ENCODE results near the gene ITPR3. TPM values are rescaled to one million over a fixed set of nuclear protein-coding genes. Genes with fewer than 3 reads are reported as not detected.
A peak's percentile ranks its signal among the peaks of the same experiment; 100 is the strongest.

Gene ITPR3
- total and polyA plus RNA-seq, 2 donors from 2014 or later, result 4.2 to 86.3 TPM

DNA sequence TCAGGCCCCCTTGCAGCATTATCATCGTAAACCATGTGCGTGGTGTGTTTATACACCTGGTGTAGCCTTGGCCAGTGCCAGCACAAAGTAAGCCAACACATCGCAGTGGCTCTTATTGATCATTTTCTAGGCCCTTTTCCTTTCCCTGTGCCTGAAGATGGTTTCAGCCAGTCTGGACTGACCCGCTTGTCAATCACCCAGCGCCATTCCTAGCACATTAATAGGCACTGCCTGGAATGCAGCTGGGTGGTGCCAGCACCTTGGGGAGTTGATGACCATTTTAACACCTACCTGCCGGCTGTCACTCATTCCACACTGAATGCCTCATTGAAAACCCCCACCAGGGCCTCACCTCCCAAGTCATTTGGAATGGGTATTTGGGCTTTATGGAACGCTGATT, 95.3 kb downstream of the ITPR3 start:
- Histone ChIP-seq H3K27me3 (ENCODE audit: control insufficient read depth, insufficient read depth, low read length) (no peaks in the 10 kb centered on the region), H3K4me3 (ENCODE audit: low read length in 3 of 3) (no peak overlapping the region), H3K36me3 (ENCODE audit: control insufficient read depth in 2 of 3, insufficient read depth in 3 of 3, low read length in 3 of 3) (no peaks in the 10 kb centered on the region), H3K9ac (ENCODE audit: low read length in 3 of 3) (no peak overlapping the region), H3K4me1 (ENCODE audit: control insufficient read depth in 2 of 3, insufficient read depth in 2 of 3, low read depth in 1 of 3, low read length in 3 of 3) (peaks cover 0 to 18% (median 4%) of the 10 kb centered on the region in 3 donors), H3K9me3 (ENCODE audit: control insufficient read depth in 2 of 3, insufficient read depth in 1 of 3, low read length in 3 of 3) (no peaks in the 10 kb centered on the region), H3K27ac (ENCODE audit: low read depth in 2 of 2, low read length in 2 of 2) (peak overlapping the region in 1 of 2 donors; percentile 26)
- DNase-seq, result peak in 2 of 5 donors; percentile 38 to 53
- intact Hi-C loops (cut with DNase I), result no loop called here
- FAIRE-seq, result no peak
- TF ChIP-seq, protein P1, sequence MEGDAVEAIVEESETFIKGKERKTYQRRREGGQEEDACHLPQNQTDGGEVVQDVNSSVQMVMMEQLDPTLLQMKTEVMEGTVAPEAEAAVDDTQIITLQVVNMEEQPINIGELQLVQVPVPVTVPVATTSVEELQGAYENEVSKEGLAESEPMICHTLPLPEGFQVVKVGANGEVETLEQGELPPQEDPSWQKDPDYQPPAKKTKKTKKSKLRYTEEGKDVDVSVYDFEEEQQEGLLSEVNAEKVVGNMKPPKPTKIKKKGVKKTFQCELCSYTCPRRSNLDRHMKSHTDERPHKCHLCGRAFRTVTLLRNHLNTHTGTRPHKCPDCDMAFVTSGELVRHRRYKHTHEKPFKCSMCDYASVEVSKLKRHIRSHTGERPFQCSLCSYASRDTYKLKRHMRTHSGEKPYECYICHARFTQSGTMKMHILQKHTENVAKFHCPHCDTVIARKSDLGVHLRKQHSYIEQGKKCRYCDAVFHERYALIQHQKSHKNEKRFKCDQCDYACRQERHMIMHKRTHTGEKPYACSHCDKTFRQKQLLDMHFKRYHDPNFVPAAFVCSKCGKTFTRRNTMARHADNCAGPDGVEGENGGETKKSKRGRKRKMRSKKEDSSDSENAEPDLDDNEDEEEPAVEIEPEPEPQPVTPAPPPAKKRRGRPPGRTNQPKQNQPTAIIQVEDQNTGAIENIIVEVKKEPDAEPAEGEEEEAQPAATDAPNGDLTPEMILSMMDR (IDR thresholded peaks at IDR 0.05; ENCODE audit: borderline replicate concordance, extremely low read depth, insufficient read depth), result no peak

DNA sequence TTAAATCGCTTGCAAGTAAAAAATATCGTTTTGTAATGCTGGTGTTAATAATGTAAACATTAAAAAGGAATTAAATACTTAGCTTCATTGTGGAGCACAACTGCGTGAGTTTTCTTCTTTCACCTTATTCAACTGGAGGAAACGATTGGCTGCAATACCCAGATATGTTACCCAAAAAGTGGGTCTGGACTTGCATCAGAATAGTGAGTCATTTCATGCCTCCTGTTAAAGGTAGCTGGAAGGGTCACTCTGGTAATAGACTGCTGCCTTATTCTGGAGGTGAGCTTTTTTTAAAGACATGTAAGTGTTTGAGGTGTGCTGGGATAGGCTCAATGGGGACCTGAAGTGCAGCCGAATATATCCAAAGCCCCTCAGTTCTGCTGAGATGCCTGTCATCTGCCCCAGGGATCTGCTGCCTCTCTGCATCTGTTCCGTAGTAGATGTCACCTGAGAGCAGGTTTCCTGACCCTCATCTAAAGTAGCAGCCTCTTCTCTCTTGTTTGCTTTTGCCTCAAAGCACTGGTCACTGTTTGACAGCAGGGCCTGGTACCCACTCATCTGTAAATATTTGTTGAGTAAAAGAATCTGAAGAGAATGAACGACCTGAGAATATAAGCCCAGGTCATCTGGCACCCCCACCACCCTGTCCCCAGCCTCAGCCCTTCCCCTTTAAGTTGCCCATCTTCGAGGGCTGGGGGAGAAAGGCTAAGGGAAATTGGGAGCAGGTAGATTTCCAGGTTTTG, 95.9 kb downstream of the ITPR3 start:
- H3K27me3 ChIP-seq (ENCODE audit: control insufficient read depth, insufficient read depth, low read length), result no peaks in the 10 kb centered on the region
- no peak for FAIRE-seq
- no peaks in the 10 kb centered on the region for H3K36me3 ChIP-seq (ENCODE audit: control insufficient read depth in 2 of 3, insufficient read depth in 3 of 3, low read length in 3 of 3)
- no peak overlapping the region for H3K9ac ChIP-seq (ENCODE audit: low read length in 3 of 3)
- intact Hi-C loops (cut with DNase I), result no loop called here
- H3K27ac ChIP-seq (ENCODE audit: low read depth in 2 of 2, low read length in 2 of 2), result no peak overlapping the region
- no peak for DNase-seq
- H3K4me1 ChIP-seq (ENCODE audit: control insufficient read depth in 2 of 3, insufficient read depth in 2 of 3, low read depth in 1 of 3, low read length in 3 of 3), result peaks cover 0 to 14% (median 2%) of the 10 kb centered on the region in 3 donors
- TF ChIP-seq, protein P1 (IDR thresholded peaks at IDR 0.05; ENCODE audit: borderline replicate concordance, extremely low read depth, insufficient read depth), result no peak
- H3K4me3 ChIP-seq (ENCODE audit: low read length in 3 of 3), result no peak overlapping the region
- H3K9me3 ChIP-seq (ENCODE audit: control insufficient read depth in 2 of 3, insufficient read depth in 1 of 3, low read length in 3 of 3), result no peaks in the 10 kb centered on the region

DNA sequence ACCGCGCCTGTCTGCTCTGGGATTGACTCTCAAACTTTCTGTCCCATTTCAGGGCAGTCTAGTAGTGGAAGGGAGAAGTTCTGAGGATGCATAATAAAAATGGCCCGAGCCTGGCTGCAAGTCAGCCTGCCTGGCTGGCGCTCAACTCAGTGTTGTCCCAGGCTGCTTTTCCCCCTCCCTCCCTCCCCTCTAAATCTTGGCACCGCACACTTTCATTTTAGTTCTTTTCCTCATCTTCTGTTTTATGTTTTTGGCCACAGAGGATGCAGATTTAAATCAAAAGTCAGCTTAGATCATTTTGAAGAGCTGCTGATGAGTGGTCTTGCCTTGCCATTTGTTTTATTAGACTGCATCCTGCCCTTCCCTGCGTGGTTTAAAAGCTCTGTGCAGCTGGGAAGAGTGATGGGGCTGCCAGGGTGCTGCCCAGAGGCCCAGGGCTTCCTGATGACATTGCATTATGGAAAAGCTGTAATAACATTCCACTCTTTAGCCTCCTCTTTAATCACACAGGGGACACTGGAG, 96.9 kb downstream of the ITPR3 start:
- no peak overlapping the region for H3K9ac ChIP-seq (ENCODE audit: low read length in 3 of 3)
- no peaks in the 10 kb centered on the region for H3K27me3 ChIP-seq (ENCODE audit: control insufficient read depth, insufficient read depth, low read length)
- peaks cover 0 to 14% (median 2%) of the 10 kb centered on the region in 3 donors for H3K4me1 ChIP-seq (ENCODE audit: control insufficient read depth in 2 of 3, insufficient read depth in 2 of 3, low read depth in 1 of 3, low read length in 3 of 3)
- H3K9me3 ChIP-seq (ENCODE audit: control insufficient read depth in 2 of 3, insufficient read depth in 1 of 3, low read length in 3 of 3), result no peaks in the 10 kb centered on the region
- peak in 1 of 5 donors; percentile 66 for DNase-seq
- FAIRE-seq, result no peak
- TF ChIP-seq, protein P1 (IDR thresholded peaks at IDR 0.05; ENCODE audit: borderline replicate concordance, extremely low read depth, insufficient read depth), result no peak
- H3K27ac ChIP-seq (ENCODE audit: low read depth in 2 of 2, low read length in 2 of 2), result no peak overlapping the region
- intact Hi-C loops (cut with DNase I), result no loop called here
- H3K36me3 ChIP-seq (ENCODE audit: control insufficient read depth in 2 of 3, insufficient read depth in 3 of 3, low read length in 3 of 3), result no peaks in the 10 kb centered on the region
- H3K4me3 ChIP-seq (ENCODE audit: low read length in 3 of 3), result no peak overlapping the region

Measured in kidney (tissue), 14 donors.